HEK293T (cell line): ENCODE data around the gene NRG3.

Source experiments
- BHLHE40 ChIP-seq: fragments of 450-650 bp; IDR thresholded peaks from 2 replicates; pipeline ENCODE4 v1.6.1; 2016; ENCODE audit warnings: mild to moderate bottlenecking, moderate library complexity, borderline replicate concordance
- HDGF ChIP-seq: fragments of 450-650 bp; IDR thresholded peaks from 2 replicates; pipeline ENCODE4 v1.6.1; 2017; ENCODE audit warnings: antibody characterized with exemption, borderline replicate concordance
- LEF1 ChIP-seq: fragments of 450-650 bp; IDR thresholded peaks from 2 replicates; pipeline ENCODE4 v1.6.1; 2017; ENCODE audit warnings: mild to moderate bottlenecking, borderline replicate concordance

DNA sequence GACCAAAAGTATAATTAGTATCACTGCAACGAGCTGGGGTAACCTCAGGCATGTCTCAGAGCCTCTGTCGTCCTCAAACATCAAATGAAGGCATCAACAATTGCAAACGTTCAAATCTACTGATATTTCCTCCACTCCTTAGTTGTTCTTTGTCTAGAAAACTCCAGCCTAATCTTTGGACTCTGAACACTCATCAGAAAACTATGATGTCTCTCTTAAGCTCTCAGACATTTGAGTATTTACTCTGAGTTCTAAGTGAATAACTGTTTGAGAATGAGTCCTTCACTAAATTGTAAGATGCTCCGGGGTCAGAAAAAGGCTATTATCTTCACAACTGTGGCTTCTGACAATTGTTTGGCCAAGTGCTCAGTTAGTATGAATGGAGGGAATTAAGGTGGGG is 536.4 kb downstream of the NRG3 start:
- TF ChIP-seq BHLHE40, result no peak
- TF ChIP-seq LEF1, result no peak
- TF ChIP-seq HDGF, result no peak
